ENCODE data around the gene PRPF39.

- TF ChIP-seq CTCF (IDR thresholded peaks at IDR 0.05 in 2 of 3, conservative IDR thresholded peaks at IDR 0.05 in 1 of 3; ENCODE audit: control insufficient read depth in 2 of 3, extremely low read depth in 1 of 3, insufficient read depth in 1 of 3, low read depth in 3 of 3, low read length in 3 of 3) = peak; percentile 18 to 54 (median 32); a peak in 4 of 6 replicates
- no peak; the same call in 1 of the 2 replicates for TF ChIP-seq PAX8 (IDR thresholded peaks at IDR 0.05)
- TF ChIP-seq CREM (IDR thresholded peaks at IDR 0.05; ENCODE audit: low read depth) = peak; percentile 65
- TF ChIP-seq FOS (IDR thresholded peaks at IDR 0.05; ENCODE audit: borderline replicate concordance, extremely low read depth, insufficient read length) = no peak
Measured at GRCh38 chr14:45134051-45134958, 50.4 kb downstream of the PRPF39 start, which contains the start of gene FKBP3.
